Neural cell (in vitro differentiated cells): ENCODE measurements around the gene SCN1A.

Experiments used
- EP300 ChIP-seq: fragments of 450-650 bp; conservative IDR thresholded peaks from 2 replicates; pipeline ENCODE4 v1.6.1; 2014; ENCODE audit warnings: antibody characterized with exemption, mild to moderate bottlenecking, moderate library complexity; ENCODE audit not compliant: poor library complexity, severe bottlenecking
- EZH2 ChIP-seq: fragments of 200-600, 300-800 bp; shearing (Covaris generic), sonication (generic); IDR thresholded peaks from 2 replicates; pipeline ENCODE4 v1.6.1; 2014; ENCODE audit warnings: antibody characterized with exemption, low read length, borderline replicate concordance, mild to moderate bottlenecking; ENCODE audit not compliant: insufficient read depth, poor library complexity, severe bottlenecking
- POLR2AphosphoS5 ChIP-seq: IDR thresholded peaks from 2 replicates; pipeline ENCODE4 v1.6.1; 2012
- RAD21 ChIP-seq: fragments of 450-650 bp; conservative IDR thresholded peaks from 2 replicates; pipeline ENCODE4 v1.6.1; 2014; ENCODE audit warnings: antibody characterized with exemption, mild to moderate bottlenecking, moderate library complexity
- SMC3 ChIP-seq: fragments of 450-650 bp; conservative IDR thresholded peaks from 2 replicates; pipeline ENCODE4 v1.6.1; 2014; ENCODE audit warnings: antibody characterized with exemption, mild to moderate bottlenecking, moderate library complexity; ENCODE audit not compliant: poor library complexity
- TAF1 ChIP-seq: IDR thresholded peaks from 2 replicates; pipeline ENCODE4 v1.6.1; 2012; ENCODE audit warnings: low read depth
- TF ChIP-seq, protein P1 (sequence below): fragments of 450-650 bp; IDR thresholded peaks from 2 replicates; pipeline ENCODE4 v1.5.1; 2014; ENCODE audit warnings: antibody characterized with exemption, mild to moderate bottlenecking, moderate library complexity; ENCODE audit not compliant: poor library complexity, severe bottlenecking
- TF ChIP-seq, protein P2 (sequence below): IDR thresholded peaks from 2 replicates; pipeline ENCODE4 v1.6.1; 2012; ENCODE audit warnings: borderline replicate concordance

DNA sequence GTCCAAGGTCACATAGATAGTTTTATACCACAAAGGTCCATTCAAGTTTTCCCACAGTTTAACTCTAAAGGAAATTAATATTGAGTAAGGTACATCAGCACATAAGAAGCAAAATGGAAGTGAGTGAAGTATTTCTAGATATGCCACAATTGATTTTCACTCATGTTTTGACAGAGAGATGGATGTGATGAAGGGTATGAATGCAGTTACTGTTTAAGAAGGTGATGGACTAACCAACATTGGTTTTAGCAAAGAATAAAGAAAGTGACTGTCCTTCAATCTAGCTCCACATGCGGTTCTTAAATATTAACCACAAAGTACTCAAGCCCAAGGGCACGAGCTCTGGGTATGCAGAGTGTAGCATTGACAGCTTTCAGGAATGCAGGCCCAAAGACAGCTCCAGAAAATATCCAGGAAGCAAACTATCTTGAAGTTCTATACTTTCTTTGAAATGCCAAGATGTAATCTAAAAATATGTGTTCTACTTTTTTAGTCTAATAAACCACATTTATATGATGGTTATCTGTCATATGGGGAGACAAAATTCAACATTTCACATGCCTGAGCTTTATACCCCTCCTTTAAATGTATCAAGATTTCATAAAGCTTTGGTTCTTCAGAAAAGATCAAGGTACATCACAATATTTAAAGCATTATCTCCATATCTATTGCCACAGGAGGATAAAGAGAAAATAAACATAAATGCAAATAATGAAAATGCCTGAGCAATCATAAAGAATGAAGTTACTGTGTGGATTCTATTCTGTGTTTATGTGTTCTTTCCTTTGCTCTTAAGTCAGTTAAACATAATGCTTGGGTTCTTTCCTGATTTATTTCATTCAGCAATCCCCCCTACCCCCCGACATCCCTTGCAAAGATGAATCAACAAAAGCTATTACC is 6.7 kb upstream of the SCN1A start:
- TF ChIP-seq EP300 (no peak), SMC3 (no peak), EZH2 (no peak), TAF1 (no peak), POLR2AphosphoS5 (no peak), RAD21 (no peak)
- TF ChIP-seq, protein P1, sequence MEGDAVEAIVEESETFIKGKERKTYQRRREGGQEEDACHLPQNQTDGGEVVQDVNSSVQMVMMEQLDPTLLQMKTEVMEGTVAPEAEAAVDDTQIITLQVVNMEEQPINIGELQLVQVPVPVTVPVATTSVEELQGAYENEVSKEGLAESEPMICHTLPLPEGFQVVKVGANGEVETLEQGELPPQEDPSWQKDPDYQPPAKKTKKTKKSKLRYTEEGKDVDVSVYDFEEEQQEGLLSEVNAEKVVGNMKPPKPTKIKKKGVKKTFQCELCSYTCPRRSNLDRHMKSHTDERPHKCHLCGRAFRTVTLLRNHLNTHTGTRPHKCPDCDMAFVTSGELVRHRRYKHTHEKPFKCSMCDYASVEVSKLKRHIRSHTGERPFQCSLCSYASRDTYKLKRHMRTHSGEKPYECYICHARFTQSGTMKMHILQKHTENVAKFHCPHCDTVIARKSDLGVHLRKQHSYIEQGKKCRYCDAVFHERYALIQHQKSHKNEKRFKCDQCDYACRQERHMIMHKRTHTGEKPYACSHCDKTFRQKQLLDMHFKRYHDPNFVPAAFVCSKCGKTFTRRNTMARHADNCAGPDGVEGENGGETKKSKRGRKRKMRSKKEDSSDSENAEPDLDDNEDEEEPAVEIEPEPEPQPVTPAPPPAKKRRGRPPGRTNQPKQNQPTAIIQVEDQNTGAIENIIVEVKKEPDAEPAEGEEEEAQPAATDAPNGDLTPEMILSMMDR: no peak
- TF ChIP-seq, protein P2, sequence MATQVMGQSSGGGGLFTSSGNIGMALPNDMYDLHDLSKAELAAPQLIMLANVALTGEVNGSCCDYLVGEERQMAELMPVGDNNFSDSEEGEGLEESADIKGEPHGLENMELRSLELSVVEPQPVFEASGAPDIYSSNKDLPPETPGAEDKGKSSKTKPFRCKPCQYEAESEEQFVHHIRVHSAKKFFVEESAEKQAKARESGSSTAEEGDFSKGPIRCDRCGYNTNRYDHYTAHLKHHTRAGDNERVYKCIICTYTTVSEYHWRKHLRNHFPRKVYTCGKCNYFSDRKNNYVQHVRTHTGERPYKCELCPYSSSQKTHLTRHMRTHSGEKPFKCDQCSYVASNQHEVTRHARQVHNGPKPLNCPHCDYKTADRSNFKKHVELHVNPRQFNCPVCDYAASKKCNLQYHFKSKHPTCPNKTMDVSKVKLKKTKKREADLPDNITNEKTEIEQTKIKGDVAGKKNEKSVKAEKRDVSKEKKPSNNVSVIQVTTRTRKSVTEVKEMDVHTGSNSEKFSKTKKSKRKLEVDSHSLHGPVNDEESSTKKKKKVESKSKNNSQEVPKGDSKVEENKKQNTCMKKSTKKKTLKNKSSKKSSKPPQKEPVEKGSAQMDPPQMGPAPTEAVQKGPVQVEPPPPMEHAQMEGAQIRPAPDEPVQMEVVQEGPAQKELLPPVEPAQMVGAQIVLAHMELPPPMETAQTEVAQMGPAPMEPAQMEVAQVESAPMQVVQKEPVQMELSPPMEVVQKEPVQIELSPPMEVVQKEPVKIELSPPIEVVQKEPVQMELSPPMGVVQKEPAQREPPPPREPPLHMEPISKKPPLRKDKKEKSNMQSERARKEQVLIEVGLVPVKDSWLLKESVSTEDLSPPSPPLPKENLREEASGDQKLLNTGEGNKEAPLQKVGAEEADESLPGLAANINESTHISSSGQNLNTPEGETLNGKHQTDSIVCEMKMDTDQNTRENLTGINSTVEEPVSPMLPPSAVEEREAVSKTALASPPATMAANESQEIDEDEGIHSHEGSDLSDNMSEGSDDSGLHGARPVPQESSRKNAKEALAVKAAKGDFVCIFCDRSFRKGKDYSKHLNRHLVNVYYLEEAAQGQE: no peak
